GM18858 (cell line): Measurements from ENCODE around the gene PRIMPOL.
A peak's percentile ranks its signal among the peaks of the same experiment; 100 is the strongest.
"Not testable (repeated sequence)": the region's sequence is repeated elsewhere in the genome, so short reads cannot be mapped to it uniquely, and the experiment has no call there.

Experiments
- ATAC-seq: cut with Tn5 transposase; IDR thresholded peaks from one replicate; pipeline ENCODE4 v1.9.1; 2021; ENCODE audit not compliant: unreplicated experiment

The PRIMPOL gene

DNA sequence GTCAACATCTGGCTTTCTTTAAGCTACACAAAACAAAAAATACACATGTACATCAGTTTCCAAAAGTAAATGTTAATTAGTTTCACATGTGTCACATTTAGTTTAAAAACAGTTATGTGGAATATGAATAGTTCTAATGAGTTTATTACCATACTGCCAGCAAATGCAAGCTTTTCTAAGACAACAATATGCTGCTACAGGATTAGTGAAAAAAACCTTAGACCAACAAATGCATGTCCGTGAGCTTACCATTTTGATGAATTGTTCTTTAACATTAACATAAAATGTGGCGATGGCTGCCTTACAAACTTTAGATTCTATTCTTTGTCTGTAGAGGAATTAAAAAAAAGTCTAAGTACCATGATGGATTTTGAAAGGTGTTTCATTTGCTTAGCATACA, 52.6 kb downstream of the PRIMPOL start:
- ATAC-seq = no peak

- ATAC-seq = no peak
Measured at GRCh38 chr4:184705692-184706091, 56.2 kb downstream of the PRIMPOL start.

DNA sequence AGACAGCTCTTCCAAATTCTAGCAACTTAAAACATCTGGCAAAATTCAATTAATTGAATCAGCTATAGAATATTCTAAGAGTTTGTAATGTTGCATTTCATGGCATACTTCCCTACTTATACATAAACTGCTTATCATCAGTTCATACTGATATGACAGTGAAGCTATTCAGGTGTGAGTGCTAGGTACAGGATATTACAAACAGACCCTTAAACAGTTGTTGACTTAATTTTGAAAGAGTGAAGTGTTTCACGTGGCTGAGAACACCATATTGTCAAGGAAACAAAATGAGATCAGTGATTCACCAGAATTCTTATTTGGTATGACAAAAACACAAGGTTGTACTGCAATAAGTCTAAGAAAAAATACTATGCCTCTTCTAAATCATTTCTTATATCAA, 56.9 kb downstream of the PRIMPOL start:
- ATAC-seq = no peak

DNA sequence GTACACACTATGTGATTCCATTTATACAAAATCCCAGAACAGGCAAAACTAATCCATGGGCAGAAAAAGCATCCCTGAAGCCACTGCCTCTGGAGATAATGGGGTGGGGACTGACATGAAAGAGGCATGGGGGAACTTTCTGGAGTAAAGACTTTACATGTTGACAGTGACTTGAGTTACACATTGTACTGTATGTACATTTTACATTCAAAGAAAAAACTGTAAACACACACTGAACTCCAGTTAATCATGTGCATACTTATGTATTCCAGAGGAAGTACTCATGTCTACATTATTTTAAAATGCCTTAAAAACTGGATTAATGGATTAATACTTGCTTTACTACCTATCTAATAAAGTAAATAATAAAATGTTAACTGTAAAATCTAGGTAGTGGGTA, 62.8 kb downstream of the PRIMPOL start:
- ATAC-seq = no peak

DNA sequence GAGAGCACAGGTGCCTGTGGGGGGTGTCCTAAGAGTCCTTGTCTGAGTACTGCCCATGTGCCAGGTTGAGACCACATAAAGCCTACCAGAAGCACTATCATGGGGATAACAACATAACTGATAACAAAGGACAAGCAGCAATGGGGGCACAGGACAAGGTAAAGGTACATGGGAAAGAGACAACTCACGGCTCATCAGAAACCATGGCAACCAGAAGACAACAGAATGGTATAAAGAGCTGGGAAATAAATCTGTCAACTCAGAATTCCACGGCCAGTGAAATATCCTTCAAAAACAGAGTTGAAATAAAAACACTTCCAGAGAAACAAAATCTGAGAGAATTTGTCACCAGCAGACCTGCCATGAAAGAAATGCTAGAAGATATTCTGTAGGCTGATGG, 64.3 kb downstream of the PRIMPOL start:
- ATAC-seq = no peak

- ATAC-seq = no peak
Measured at GRCh38 chr4:184715526-184715925, 66.0 kb downstream of the PRIMPOL start.

- no peak for ATAC-seq
Measured at GRCh38 chr4:184719407-184719806, 69.9 kb downstream of the PRIMPOL start.

DNA sequence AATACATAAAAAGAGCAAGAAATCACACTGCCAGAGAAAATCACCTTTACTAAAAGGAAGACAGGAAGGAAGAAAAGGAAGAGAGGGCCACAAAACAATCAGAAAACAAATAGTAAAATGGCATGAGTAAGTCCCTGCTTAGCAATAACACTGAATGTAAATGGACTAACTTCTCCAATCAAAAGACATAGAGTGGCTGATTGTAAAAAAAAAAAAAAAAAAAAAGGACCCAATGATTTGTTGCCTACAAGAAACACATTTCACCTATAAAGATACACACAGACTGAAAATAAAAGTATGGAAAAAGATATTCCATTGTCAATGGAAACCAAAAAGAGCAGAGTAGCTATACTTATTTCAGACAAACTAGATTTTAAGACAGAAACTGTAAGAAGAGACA, 71.7 kb downstream of the PRIMPOL start:
- no peak for ATAC-seq

- no peak for ATAC-seq
Measured at GRCh38 chr4:184722798-184723197, 73.3 kb downstream of the PRIMPOL start.

- no peak for ATAC-seq
Measured at GRCh38 chr4:184727430-184727829, 77.9 kb downstream of the PRIMPOL start.

GRCh38 chr4:184728858-184729257, 79.3 kb downstream of the PRIMPOL start:
- ATAC-seq = no peak

GRCh38 chr4:184729946-184730345, 80.4 kb downstream of the PRIMPOL start:
- no peak for ATAC-seq

- ATAC-seq = no peak
Measured at GRCh38 chr4:184731056-184731455, 81.5 kb downstream of the PRIMPOL start.

DNA sequence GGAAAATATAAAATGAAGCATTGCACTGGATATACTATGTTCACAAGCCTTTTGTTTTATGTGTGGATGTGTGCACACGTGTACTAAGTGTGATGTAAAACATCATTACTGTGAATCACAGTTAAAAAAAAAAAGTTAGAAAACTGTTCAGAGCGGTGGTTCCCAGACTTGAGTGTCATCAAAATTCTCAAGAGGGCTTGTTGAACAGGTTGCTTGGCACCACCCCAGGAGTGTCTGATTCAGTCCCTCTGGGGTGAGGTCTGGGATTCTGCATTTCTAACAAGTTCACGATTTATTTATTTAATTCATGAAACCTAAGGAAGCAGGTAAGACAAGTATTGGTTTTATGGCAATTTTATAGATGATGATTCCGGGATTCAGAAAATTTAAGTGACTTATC, 82.6 kb downstream of the PRIMPOL start:
- no peak for ATAC-seq

GRCh38 chr4:184733654-184734524, 84.4 kb downstream of the PRIMPOL start, which contains the start of gene CENPU:
Gene CENPU, minus strand, starts transcription at chr4:184734096. Its CDS starts 34 bp downstream, at chr4:184734062.
- ATAC-seq = peak; percentile 89

- ATAC-seq = no peak
Measured at GRCh38 chr4:184734758-184735157, 85.2 kb downstream of the PRIMPOL start.

GRCh38 chr4:184739575-184739974, 90.0 kb downstream of the PRIMPOL start:
- not testable (repeated sequence) for ATAC-seq

- no peak for ATAC-seq
Measured at GRCh38 chr4:184740980-184741391, 91.4 kb downstream of the PRIMPOL start.

DNA sequence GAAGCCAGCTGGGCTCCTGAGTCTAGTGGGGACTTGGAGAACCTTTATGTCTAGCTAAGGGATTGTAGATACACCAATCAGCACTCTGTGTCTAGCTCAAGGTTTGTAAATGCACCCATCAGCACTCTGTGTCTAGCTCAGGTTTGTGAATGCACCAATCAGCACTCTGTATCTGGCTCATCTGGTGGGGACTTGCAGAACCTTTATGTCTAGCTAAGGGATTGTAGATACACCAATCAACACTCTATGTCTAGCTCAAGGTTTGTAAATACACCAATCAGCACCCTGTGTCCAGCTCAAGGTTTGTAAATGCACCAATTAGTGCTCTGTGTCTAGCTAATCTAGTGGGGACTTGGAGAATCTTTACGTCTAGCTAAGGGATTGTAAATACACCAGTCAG, 92.1 kb downstream of the PRIMPOL start:
- not testable (repeated sequence) for ATAC-seq

DNA sequence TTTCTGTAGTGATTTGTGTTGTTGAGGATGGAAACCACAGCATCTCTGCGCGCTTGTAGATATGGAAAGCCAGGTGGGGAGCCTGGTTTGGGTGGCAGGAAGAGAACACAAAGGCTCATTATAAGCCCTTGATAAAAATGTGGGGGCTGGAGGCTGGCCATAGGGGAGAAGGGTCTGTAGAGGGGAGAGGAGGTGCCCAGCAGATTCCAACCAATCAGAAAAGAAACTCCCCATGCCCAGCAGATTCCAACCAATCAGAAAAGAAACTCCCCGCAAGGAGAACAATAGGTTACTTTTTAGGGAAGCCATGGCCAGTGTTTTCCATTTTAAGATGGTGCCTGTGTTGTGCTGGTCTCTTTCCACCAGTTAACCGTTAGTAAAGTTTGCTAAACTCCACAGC, 94.1 kb downstream of the PRIMPOL start:
- ATAC-seq = no peak

DNA sequence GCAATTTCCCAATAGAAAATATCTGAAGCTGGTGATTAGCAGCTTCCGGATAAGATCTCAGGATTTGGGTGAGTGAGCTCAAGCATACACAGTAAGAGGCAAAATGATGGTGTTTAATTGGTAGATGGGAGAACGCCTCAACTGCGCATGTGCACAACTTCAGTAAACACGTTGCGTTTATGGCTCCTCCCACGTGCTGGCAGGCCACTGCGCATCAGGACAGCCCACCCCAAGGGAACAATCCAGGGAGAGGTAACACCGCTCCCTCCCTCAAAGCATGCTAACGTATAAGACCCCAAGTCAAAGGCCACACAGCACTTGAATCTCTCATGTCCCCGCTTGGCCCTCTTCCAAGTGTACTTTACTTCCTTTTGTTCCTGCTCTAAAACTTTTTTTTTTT, 94.7 kb downstream of the PRIMPOL start:
- ATAC-seq = no peak
